SK-N-SH treated with all-trans-retinoic acid at 6 μM for 48 hours (cell line): Measurements from ENCODE around the gene INSL3.

Experiments
- CSDC2 ChIP-seq: fragments of 250-450 bp; sonication (Bioruptor Pico); IDR thresholded peaks from 2 replicates; pipeline ENCODE4 v1.5.0; 2020; ENCODE audit warnings: mild to moderate bottlenecking, moderate library complexity
- SNAI2 ChIP-seq: fragments of 250-450 bp; sonication (Bioruptor Pico); IDR thresholded peaks from 2 replicates; pipeline ENCODE4 v1.5.0; 2020; ENCODE audit warnings: mild to moderate bottlenecking, moderate library complexity
- TCF4 ChIP-seq: fragments of 250-450 bp; sonication (Bioruptor Pico); IDR thresholded peaks from 2 replicates; pipeline ENCODE4 v1.8.0; 2021; ENCODE audit warnings: mild to moderate bottlenecking, moderate library complexity, borderline replicate concordance
- ZFP30 ChIP-seq: fragments of 450-650 bp; formaldehyde crosslinking; IDR thresholded peaks from 2 replicates; pipeline ENCODE4 v1.5.0; 2022; ENCODE audit warnings: mild to moderate bottlenecking, moderate library complexity
- ZNF565 ChIP-seq: fragments of 450-650 bp; formaldehyde crosslinking; conservative IDR thresholded peaks from 2 replicates; pipeline ENCODE4 v1.5.0; 2020; ENCODE audit warnings: low read depth, mild to moderate bottlenecking, moderate library complexity
- TF ChIP-seq, protein P1 (sequence below): fragments of 250-450 bp; sonication (Bioruptor Pico); IDR thresholded peaks from 2 replicates; pipeline ENCODE4 v1.8.0; 2021; ENCODE audit warnings: low read depth, mild to moderate bottlenecking, moderate library complexity, borderline replicate concordance
- TF ChIP-seq, protein P2 (sequence below): fragments of 250-450 bp; sonication (Bioruptor Pico); IDR thresholded peaks from 2 replicates; pipeline ENCODE4 v1.5.1; 2020; ENCODE audit warnings: low read depth, mild to moderate bottlenecking, moderate library complexity
- TF ChIP-seq, protein P3 (sequence below): fragments of 250-450 bp; sonication (Bioruptor Pico); IDR thresholded peaks from 2 replicates; pipeline ENCODE4 v1.8.0; 2020; ENCODE audit warnings: mild to moderate bottlenecking, moderate library complexity, borderline replicate concordance

DNA sequence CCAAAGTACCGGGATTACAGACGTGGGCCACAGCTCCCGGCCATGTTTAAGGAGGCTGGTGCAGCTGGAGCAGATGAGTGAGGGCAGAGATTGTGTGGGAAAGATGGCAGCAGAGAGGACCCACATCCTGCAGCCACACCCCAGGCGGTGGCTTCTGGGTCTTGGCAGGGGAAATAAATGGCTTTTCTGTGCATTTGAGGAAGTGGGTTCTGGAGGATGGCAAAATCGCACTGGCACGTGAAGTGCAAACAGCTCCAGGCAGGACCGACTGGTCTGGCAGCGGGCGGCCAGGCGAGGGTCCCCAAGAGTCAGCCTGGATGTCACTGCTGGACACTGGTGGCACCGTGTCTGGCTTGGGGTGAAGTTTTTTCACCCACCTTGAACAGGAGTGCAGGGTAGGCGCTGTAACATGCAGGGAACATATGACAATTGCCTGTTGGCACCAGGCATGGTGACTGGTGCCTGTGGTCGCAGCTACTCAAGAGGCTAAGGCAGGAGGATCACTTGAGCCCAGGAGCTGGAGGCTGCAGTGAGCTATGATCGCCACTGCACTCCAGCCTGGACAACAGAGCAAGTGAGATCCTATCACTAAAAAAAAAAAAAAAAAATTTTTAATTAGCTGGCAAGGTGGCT lies 17.9 kb downstream of the INSL3 start:
- TF ChIP-seq ZFP30 (CRISPR knock-in tag) (no peak), TCF4 (CRISPR knock-in tag) (no peak), ZNF565 (CRISPR knock-in tag) (no peak), SNAI2 (CRISPR knock-in tag) (no peak), CSDC2 (CRISPR knock-in tag) (no peak)
- TF ChIP-seq, protein P1, sequence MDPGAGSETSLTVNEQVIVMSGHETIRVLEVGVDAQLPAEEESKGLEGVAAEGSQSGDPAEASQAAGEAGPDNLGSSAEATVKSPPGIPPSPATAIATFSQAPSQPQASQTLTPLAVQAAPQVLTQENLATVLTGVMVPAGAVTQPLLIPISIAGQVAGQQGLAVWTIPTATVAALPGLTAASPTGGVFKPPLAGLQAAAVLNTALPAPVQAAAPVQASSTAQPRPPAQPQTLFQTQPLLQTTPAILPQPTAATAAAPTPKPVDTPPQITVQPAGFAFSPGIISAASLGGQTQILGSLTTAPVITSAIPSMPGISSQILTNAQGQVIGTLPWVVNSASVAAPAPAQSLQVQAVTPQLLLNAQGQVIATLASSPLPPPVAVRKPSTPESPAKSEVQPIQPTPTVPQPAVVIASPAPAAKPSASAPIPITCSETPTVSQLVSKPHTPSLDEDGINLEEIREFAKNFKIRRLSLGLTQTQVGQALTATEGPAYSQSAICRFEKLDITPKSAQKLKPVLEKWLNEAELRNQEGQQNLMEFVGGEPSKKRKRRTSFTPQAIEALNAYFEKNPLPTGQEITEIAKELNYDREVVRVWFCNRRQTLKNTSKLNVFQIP (CRISPR knock-in tag), result no peak
- TF ChIP-seq, protein P2, sequence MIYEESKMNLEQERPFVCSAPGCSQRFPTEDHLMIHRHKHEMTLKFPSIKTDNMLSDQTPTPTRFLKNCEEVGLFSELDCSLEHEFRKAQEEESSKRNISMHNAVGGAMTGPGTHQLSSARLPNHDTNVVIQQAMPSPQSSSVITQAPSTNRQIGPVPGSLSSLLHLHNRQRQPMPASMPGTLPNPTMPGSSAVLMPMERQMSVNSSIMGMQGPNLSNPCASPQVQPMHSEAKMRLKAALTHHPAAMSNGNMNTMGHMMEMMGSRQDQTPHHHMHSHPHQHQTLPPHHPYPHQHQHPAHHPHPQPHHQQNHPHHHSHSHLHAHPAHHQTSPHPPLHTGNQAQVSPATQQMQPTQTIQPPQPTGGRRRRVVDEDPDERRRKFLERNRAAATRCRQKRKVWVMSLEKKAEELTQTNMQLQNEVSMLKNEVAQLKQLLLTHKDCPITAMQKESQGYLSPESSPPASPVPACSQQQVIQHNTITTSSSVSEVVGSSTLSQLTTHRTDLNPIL, result no peak
- TF ChIP-seq, protein P3, sequence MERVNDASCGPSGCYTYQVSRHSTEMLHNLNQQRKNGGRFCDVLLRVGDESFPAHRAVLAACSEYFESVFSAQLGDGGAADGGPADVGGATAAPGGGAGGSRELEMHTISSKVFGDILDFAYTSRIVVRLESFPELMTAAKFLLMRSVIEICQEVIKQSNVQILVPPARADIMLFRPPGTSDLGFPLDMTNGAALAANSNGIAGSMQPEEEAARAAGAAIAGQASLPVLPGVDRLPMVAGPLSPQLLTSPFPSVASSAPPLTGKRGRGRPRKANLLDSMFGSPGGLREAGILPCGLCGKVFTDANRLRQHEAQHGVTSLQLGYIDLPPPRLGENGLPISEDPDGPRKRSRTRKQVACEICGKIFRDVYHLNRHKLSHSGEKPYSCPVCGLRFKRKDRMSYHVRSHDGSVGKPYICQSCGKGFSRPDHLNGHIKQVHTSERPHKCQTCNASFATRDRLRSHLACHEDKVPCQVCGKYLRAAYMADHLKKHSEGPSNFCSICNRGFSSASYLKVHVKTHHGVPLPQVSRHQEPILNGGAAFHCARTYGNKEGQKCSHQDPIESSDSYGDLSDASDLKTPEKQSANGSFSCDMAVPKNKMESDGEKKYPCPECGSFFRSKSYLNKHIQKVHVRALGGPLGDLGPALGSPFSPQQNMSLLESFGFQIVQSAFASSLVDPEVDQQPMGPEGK (CRISPR knock-in tag), result no peak
